Measurements from ENCODE around the gene SMIM24.
"Not testable (repeated sequence)": the region's sequence is repeated elsewhere in the genome, so short reads cannot be mapped to it uniquely, and the experiment has no call there.

Gene SMIM24

DNA sequence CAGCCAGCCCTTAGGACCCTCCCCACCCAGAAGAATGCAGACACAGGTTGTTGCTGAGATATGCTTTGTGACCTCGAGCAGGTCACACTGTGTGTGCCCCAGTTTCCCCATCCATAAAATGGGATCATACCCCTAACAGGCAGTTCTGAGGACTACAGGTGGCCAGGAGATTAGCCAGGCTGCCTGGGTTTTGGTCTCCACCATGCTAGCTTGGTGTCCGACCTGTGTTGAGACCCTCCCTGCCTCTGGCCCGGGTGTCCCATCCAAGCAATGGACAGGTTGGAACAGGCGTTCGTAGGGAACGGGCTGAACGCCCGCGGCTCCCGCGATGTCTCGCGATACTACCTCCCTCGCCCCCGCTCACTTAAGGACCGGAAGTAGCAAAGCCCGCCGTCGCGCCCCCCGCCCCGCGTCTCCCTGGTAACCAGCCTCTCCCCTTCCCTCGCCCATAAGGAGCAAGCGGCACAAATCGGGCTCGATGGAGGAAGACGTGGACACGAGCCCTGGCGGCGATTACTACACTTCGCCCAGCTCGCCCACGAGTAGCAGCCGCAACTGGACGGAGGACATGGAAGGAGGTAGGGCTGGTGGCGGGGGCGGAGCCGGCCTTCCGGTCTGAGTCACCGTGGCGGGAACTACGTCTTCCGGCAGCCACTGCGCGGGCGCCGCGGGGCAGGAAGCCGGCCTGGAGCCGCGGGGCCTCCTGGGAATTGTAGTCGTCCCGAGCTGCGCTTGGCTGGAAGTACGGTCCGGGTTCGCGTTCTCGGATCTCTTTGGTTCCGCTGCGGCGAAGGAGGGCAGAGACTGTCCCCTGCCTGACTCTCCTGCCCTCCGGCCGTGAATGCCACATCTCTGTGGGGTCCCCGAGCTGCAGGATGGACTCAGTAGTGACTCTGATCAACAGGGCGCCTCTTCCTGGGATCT lies 45.4 kb downstream of the SMIM24 start:
- H3K4me3 ChIP-seq (ENCODE audit: low read depth, low read length), result peak overlapping the region; percentile 76
- no peak for TF ChIP-seq CTCF (IDR thresholded peaks at IDR 0.05; ENCODE audit: insufficient read depth, low read depth, low read length, missing control alignments)
- peak; percentile 98 for DNase-seq (ENCODE audit: low read depth)

DNA sequence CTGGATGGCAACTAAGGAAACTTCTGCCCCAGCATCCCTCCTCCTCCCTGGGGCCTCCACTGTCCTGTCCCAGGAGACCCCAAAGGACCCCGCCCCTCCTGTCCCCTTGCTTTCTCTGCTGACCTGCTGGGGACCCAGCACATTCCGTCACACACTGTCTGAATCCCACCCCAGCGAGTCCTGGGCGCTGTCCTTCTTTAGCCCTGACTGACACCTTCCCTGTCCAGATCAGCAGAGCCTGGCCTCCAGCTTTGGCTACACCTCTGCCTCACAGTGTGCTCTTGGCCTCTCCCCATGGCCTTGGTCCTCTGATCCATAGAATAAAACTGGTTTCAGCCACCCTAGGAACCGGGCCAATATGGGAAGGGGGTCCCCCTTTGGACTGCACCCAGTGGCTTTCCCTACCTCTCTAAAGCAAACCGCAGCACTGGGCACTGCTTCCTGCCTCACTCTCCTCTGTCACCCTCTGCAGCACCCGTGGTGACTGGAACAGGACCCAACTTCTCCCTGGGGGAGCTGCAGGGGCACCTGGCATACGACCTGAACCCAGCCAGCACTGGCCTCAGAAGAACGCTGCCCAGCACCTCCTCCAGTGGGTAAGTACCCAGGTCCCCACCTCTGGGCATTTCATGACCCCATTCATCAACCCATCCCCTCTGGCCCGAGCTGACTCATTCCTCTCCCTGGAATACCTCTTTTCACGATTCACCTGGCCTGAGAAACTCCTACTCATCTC lies 46.4 kb downstream of the SMIM24 start:
- TF ChIP-seq CTCF (IDR thresholded peaks at IDR 0.05; ENCODE audit: insufficient read depth, low read depth, low read length, missing control alignments), result no peak
- peak overlapping the region; percentile 76 for H3K4me3 ChIP-seq (ENCODE audit: low read depth, low read length)
- no peak for DNase-seq (ENCODE audit: low read depth)

DNA sequence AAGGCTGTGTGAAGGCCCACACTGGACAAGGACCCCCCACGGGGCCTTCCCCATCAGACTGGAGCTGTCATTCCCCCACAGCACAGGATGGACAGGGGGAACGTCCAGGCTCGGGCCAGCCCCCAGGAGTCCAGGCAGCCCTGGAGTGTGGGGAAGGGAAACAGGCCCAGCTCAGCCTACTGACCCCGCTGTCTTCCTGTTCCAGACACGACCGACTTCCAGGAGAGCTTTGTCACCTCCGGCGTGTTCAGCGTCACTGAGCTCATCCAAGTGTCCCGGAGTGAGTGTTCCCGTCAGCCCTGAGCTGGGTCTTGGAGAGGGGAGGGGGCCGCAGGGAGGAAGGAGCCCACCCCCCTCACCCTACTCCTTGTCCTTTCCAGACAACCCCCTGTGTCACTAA lies 47.0 kb downstream of the SMIM24 start:
- DNase-seq (ENCODE audit: low read depth), result no peak
- no peak overlapping the region for H3K4me3 ChIP-seq (ENCODE audit: low read depth, low read length)
- no peak for TF ChIP-seq CTCF (IDR thresholded peaks at IDR 0.05; ENCODE audit: insufficient read depth, low read depth, low read length, missing control alignments)

GRCh38 chr19:3431760-3432397 lies 48.4 kb downstream of the SMIM24 start:
- H3K4me3 ChIP-seq (ENCODE audit: low read depth, low read length), result no peak overlapping the region
- TF ChIP-seq CTCF (IDR thresholded peaks at IDR 0.05; ENCODE audit: insufficient read depth, low read depth, low read length, missing control alignments), result no peak
- DNase-seq (ENCODE audit: low read depth), result no peak

GRCh38 chr19:3430366-3430680 lies 50.0 kb downstream of the SMIM24 start:
- not testable (repeated sequence) for H3K4me3 ChIP-seq (ENCODE audit: low read depth, low read length); DNase-seq (ENCODE audit: low read depth)

DNA sequence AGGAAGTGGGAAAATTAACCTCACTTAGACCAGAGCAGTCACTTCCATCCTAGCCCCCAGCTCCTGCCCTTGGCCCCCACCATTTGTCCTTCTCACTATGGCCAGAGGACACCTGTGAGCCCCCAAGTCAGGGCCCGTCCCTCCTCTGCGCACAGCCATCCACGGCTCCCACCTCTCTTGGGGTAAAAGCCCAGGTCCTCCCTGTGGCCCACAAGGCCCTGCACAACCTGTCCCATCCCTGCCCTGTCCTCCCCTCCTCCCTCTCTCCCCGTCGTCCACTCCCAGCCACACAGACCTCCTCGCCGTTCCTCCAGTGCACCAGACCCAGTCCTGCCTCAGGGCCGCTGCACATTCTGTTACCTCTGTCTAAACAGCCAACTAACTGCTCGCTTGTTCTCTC lies 53.9 kb downstream of the SMIM24 start:
- no peak for TF ChIP-seq CTCF (IDR thresholded peaks at IDR 0.05; ENCODE audit: insufficient read depth, low read depth, low read length, missing control alignments)
- no peak overlapping the region for H3K4me3 ChIP-seq (ENCODE audit: low read depth, low read length)
- no peak for DNase-seq (ENCODE audit: low read depth)

All from GM12865 (cell line).